OCI-LY1 (cell line): ENCODE measurements around the gene CLK2.

Source experiments
- CTCF ChIP-seq: fragments of 200-600 bp; sonication (generic), shearing (Covaris generic); IDR thresholded peaks from 2 replicates; pipeline ENCODE4 v1.5.1; 2017; ENCODE audit warnings: mild to moderate bottlenecking, antibody characterized with exemption, low read length, moderate library complexity, mixed read lengths
- EZH2 ChIP-seq: fragments of 200-600 bp; sonication (generic), shearing (Covaris generic); IDR thresholded peaks from 2 replicates; pipeline ENCODE4 v1.8.0; 2017; ENCODE audit warnings: borderline replicate concordance, mixed run types, mild to moderate bottlenecking, antibody characterized with exemption, low read length, moderate library complexity, mixed read lengths

GRCh38 chr1:155227261-155228095 is 45.8 kb downstream of the CLK2 start:
- TF ChIP-seq EZH2 = no peak
- no peak; the same call in 1 of the 2 replicates for TF ChIP-seq CTCF
